ENCODE results near the gene AGAP1. TPM values are rescaled to one million over a fixed set of nuclear protein-coding genes. Genes with fewer than 3 reads are reported as not detected.

AGAP1 gene
- polyA plus RNA-seq, 2 of the 4 experiments (the other 2 are of a cell fraction), result 20.2 to 21.9 TPM

- H3K9me3 ChIP-seq, result no peaks in the 10 kb centered on the region
- FAIRE-seq (no peak), DNase-seq (ENCODE audit: low read depth in 1 of 2, low spot score in 1 of 2) (no peak), ATAC-seq (no peak)
- H3K27ac ChIP-seq, result no peak overlapping the region
- ChIA-PET POLR2A (no interaction called here), CTCF (interaction anchor here (0.8 kb wide), 1 partner anchor 257 kb away, joined by 3 read pairs; no protein-coding TSS in a partner anchor)
- 83% methylated on average over 14 of the region's 14 CpGs for WGBS (ENCODE audit: missing lambda C conversion rate)
- no peaks in the 10 kb centered on the region for H3K4me1 ChIP-seq
- H3K4me2 ChIP-seq, result no peak overlapping the region
- no peak overlapping the region for H3K4me3 ChIP-seq
- TF ChIP-seq FOXS1 (CRISPR knock-in tag; IDR thresholded peaks at IDR 0.05), result no peak
- TF ChIP-seq EHMT2 (IDR thresholded peaks at IDR 0.05; ENCODE audit: low read depth), result no peak
- no peak for TF ChIP-seq HOXA7 (CRISPR knock-in tag; IDR thresholded peaks at IDR 0.05)
- TF ChIP-seq FOSL2 (IDR thresholded peaks at IDR 0.05), result no peak
- TF ChIP-seq FOSL2 (CRISPR knock-in tag; IDR thresholded peaks at IDR 0.05), result no peak
- no peak for TF ChIP-seq NFE2L2 (conservative IDR thresholded peaks at IDR 0.05; ENCODE audit: low read length)
- TF ChIP-seq, protein P1, sequence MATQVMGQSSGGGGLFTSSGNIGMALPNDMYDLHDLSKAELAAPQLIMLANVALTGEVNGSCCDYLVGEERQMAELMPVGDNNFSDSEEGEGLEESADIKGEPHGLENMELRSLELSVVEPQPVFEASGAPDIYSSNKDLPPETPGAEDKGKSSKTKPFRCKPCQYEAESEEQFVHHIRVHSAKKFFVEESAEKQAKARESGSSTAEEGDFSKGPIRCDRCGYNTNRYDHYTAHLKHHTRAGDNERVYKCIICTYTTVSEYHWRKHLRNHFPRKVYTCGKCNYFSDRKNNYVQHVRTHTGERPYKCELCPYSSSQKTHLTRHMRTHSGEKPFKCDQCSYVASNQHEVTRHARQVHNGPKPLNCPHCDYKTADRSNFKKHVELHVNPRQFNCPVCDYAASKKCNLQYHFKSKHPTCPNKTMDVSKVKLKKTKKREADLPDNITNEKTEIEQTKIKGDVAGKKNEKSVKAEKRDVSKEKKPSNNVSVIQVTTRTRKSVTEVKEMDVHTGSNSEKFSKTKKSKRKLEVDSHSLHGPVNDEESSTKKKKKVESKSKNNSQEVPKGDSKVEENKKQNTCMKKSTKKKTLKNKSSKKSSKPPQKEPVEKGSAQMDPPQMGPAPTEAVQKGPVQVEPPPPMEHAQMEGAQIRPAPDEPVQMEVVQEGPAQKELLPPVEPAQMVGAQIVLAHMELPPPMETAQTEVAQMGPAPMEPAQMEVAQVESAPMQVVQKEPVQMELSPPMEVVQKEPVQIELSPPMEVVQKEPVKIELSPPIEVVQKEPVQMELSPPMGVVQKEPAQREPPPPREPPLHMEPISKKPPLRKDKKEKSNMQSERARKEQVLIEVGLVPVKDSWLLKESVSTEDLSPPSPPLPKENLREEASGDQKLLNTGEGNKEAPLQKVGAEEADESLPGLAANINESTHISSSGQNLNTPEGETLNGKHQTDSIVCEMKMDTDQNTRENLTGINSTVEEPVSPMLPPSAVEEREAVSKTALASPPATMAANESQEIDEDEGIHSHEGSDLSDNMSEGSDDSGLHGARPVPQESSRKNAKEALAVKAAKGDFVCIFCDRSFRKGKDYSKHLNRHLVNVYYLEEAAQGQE (IDR thresholded peaks at IDR 0.05), result no peak
These were observed 430.2 kb downstream of the AGAP1 start for GRCh38 chr2:235923859-235924674.

- 84% methylated on average over 4 of the region's 4 CpGs for WGBS (ENCODE audit: missing lambda C conversion rate)
- ATAC-seq, result no peak
- CTCF ChIA-PET, result interaction anchor here (0.7 to 0.8 kb wide), 2 partner anchors 16 to 256 kb away, joined by 3 read pairs; no protein-coding TSS in a partner anchor
- no peak overlapping the region for H3K4me3 ChIP-seq
- H3K9me3 ChIP-seq, result no peaks in the 10 kb centered on the region
- H3K27ac ChIP-seq, result no peak overlapping the region
- no peak overlapping the region for H3K4me2 ChIP-seq
- DNase-seq (ENCODE audit: low read depth in 1 of 2, low spot score in 1 of 2), result no peak
- no peaks in the 10 kb centered on the region for H3K4me1 ChIP-seq
- TF ChIP-seq SMC3 (IDR thresholded peaks at IDR 0.05) (no peak), GATA3 (IDR thresholded peaks at IDR 0.05; ENCODE audit: borderline replicate concordance) (no peak), NPAS2 (CRISPR knock-in tag; IDR thresholded peaks at IDR 0.05; ENCODE audit: borderline replicate concordance) (no peak), HMGXB4 (CRISPR knock-in tag; IDR thresholded peaks at IDR 0.05; ENCODE audit: borderline replicate concordance) (no peak), POLR2AphosphoS2 (conservative IDR thresholded peaks at IDR 0.05; ENCODE audit: low read length) (no peak), MYC (IDR thresholded peaks at IDR 0.05; ENCODE audit: borderline replicate concordance, low read length) (no peak), ESRRA (IDR thresholded peaks at IDR 0.05; ENCODE audit: borderline replicate concordance, low read length) (no peak), CBX2 (IDR thresholded peaks at IDR 0.05; ENCODE audit: borderline replicate concordance, low read depth) (no peak), TFCP2L1 (CRISPR knock-in tag; IDR thresholded peaks at IDR 0.05) (no peak), RFX5 (IDR thresholded peaks at IDR 0.05) (no peak), HOXB13 (CRISPR knock-in tag; IDR thresholded peaks at IDR 0.05; ENCODE audit: low read depth) (no peak), KDM5A (IDR thresholded peaks at IDR 0.05) (no peak), FOSB (CRISPR knock-in tag; IDR thresholded peaks at IDR 0.05) (no peak), RARB (CRISPR knock-in tag; IDR thresholded peaks at IDR 0.05) (no peak), ZSCAN20 (CRISPR knock-in tag; IDR thresholded peaks at IDR 0.05) (no peak)
- POLR2A ChIA-PET, result no interaction called here
- FAIRE-seq, result no peak
These were observed 430.8 kb downstream of the AGAP1 start for GRCh38 chr2:235924675-235925063.

All from A549 (cell line).